ENCODE measurements around the gene UBL5. TPM values are rescaled to one million over a fixed set of nuclear protein-coding genes. Genes with fewer than 3 reads are reported as not detected.
A peak's percentile ranks its signal among the peaks of the same experiment; 100 is the strongest.

Gene UBL5
- total RNA-seq, 1 donor from 2014 or later: 538 TPM

- intact Hi-C loops (cut with micrococcal nuclease): loop anchor here (10.0 kb wide), 1 partner anchor 588 kb away; no protein-coding TSS in a partner anchor
- H3K36me3 ChIP-seq: no peaks in the 10 kb centered on the region
- no peaks in the 10 kb centered on the region for H3K9me3 ChIP-seq (replicated peaks)
- peak overlapping the region; percentile 89 for H3K27ac ChIP-seq (replicated peaks)
- peak overlapping the region; percentile 79 for H3K4me3 ChIP-seq
- DNase-seq: peak; percentile 61
- H3K27me3 ChIP-seq (ENCODE audit: low read depth): no peaks in the 10 kb centered on the region
- H3K4me1 ChIP-seq: peaks cover 25% of the 10 kb centered on the region
- no peak for TF ChIP-seq CTCF (IDR thresholded peaks at IDR 0.05; ENCODE audit: borderline replicate concordance)
Measured at GRCh38 chr19:9793071-9793591, 34.6 kb upstream of the UBL5 start.

GRCh38 chr19:9796113-9796773, 31.5 kb upstream of the UBL5 start:
- peaks cover 13% of the 10 kb centered on the region for H3K4me1 ChIP-seq
- intact Hi-C loops (cut with micrococcal nuclease): loop anchor here (5.0 to 10.0 kb wide), 2 partner anchors 169 to 591 kb away; no protein-coding TSS in a partner anchor
- no peaks in the 10 kb centered on the region for H3K36me3 ChIP-seq
- no peak overlapping the region for H3K4me3 ChIP-seq
- H3K27me3 ChIP-seq (ENCODE audit: low read depth): no peaks in the 10 kb centered on the region
- H3K27ac ChIP-seq (replicated peaks): peak overlapping the region; percentile 42
- H3K9me3 ChIP-seq (replicated peaks): no peaks in the 10 kb centered on the region
- TF ChIP-seq CTCF (IDR thresholded peaks at IDR 0.05; ENCODE audit: borderline replicate concordance): peak; percentile 87
- DNase-seq: peak; percentile 77

GRCh38 chr19:9797871-9798270, 29.8 kb upstream of the UBL5 start:
- TF ChIP-seq CTCF (IDR thresholded peaks at IDR 0.05; ENCODE audit: borderline replicate concordance): no peak

GRCh38 chr19:9799162-9799561, 28.6 kb upstream of the UBL5 start:
- Histone ChIP-seq H3K27ac (replicated peaks) (no peak overlapping the region), H3K4me1 (peaks cover 4% of the 10 kb centered on the region), H3K36me3 (no peaks in the 10 kb centered on the region), H3K9me3 (replicated peaks) (no peaks in the 10 kb centered on the region), H3K4me3 (no peak overlapping the region), H3K27me3 (ENCODE audit: low read depth) (no peaks in the 10 kb centered on the region)
- no peak for TF ChIP-seq CTCF (IDR thresholded peaks at IDR 0.05; ENCODE audit: borderline replicate concordance)
- intact Hi-C loops (cut with micrococcal nuclease): loop anchor here (5.0 to 10.0 kb wide), 2 partner anchors 172 to 594 kb away; no protein-coding TSS in a partner anchor
- DNase-seq: no peak

More at GRCh38 chr19:9797871-9798270, 29.8 kb upstream of the UBL5 start:
- no peaks in the 10 kb centered on the region for H3K36me3 ChIP-seq
- intact Hi-C loops (cut with micrococcal nuclease): loop anchor here (5.0 to 10.0 kb wide), 2 partner anchors 171 to 593 kb away; no protein-coding TSS in a partner anchor
- no peaks in the 10 kb centered on the region for H3K9me3 ChIP-seq (replicated peaks)
- H3K27ac ChIP-seq (replicated peaks): no peak overlapping the region
- no peak for DNase-seq
- H3K4me1 ChIP-seq: peaks cover 8% of the 10 kb centered on the region
- no peaks in the 10 kb centered on the region for H3K27me3 ChIP-seq (ENCODE audit: low read depth)
- H3K4me3 ChIP-seq: no peak overlapping the region

GRCh38 chr19:9801976-9802375, 25.7 kb upstream of the UBL5 start:
- intact Hi-C loops (cut with micrococcal nuclease): no loop called here
- peaks cover 11% of the 10 kb centered on the region for H3K36me3 ChIP-seq
- no peak overlapping the region for H3K4me3 ChIP-seq
- H3K9me3 ChIP-seq (replicated peaks): no peaks in the 10 kb centered on the region
- H3K27me3 ChIP-seq (ENCODE audit: low read depth): no peaks in the 10 kb centered on the region
- H3K4me1 ChIP-seq: no peaks in the 10 kb centered on the region
- no peak for DNase-seq
- no peak for TF ChIP-seq CTCF (IDR thresholded peaks at IDR 0.05; ENCODE audit: borderline replicate concordance)
- no peak overlapping the region for H3K27ac ChIP-seq (replicated peaks)
